ENCODE data around the gene SOAT1.
"Not testable (repeated sequence)": the region's sequence is repeated elsewhere in the genome, so short reads cannot be mapped to it uniquely, and the experiment has no call there.

Gene SOAT1

GRCh38 chr1:179365342-179366092 is 71.9 kb downstream of the SOAT1 start, which contains the start of gene AXDND1:
AXDND1 (plus strand) TSS chr1:179365971; CDS start chr1:179366510, 539 bp downstream.
- peak; percentile 92 for DNase-seq

DNA sequence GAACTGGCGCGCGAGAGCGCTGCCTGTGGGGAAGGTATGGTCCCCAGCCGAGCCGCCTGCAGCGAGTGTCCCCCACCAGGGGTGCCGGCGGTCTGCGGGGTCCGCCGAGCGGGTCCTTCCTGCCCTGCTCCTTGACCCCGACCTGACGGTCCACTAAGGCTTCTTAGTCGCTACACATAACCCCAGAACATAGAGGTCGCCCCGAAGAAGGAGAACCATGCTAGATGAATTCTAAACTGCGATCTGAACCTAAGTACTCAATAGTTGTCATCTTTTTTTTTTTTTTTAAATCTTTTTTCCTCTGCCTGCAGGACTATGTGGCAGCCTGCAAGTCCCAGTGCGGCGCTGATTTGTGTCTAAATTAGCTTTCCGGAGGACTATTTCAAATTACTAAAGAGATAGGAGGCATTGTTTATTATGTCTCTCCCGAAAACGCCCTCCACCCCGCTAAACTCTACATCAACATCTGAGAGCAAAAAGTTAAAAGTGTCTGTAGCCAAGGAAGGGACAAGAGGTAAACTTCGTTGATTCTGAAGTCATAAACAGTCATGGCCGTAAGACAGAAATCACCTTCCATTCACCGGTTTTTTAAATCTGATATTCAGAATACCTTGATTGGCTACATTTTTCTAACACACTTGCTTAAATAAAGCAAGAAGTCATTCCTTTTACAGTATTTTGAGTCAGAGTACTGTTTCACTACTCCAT is 72.7 kb downstream of the SOAT1 start:
- no peak for DNase-seq

DNA sequence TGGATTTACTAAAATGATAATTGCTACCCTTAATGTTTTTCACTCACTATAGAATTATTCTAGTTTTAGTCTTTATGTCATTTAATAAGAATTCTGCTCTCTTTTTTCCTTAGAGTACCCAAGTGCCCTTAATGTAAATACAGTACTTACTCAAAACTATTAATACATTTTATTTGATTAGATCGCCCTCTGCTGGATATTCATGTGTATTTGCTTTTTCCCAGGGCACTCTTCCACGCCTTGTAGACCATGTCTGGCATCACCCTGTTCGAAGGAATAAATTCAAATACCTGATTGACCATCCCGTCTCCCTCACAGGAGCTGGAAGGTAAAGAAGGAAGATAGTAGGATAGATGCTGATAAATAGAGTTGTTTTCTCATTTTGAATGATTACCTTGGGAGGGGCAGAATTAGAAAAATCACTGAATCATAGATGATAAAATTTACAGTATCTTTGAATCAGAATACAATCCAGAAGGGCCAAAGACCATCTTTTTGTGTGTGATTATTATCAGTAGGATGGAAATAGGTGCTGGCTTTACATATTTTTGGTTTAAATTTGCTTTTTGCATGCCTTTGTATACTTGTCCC is 76.2 kb downstream of the SOAT1 start:
- DNase-seq, result no peak

DNA sequence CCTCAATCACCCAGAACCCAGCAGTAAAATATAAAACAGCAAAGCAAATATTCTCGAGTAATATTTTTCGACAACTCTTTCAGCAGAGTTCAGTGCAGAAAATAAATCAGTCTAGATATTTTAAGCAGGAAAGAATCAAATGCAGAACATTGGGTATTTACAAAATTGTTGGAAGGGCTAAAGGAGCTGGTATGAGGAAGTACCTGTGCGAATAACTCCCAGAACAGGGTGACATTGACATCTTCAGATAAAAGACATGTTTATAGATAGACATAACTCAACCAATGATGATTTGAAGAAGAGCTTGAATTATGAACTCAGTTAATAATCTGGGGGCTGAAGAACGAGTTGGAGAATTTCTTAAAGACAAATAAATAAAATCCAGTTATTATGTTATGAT is 78.6 kb downstream of the SOAT1 start:
- no peak for DNase-seq

GRCh38 chr1:179376223-179376622 is 82.6 kb downstream of the SOAT1 start:
- DNase-seq, result no peak

DNA sequence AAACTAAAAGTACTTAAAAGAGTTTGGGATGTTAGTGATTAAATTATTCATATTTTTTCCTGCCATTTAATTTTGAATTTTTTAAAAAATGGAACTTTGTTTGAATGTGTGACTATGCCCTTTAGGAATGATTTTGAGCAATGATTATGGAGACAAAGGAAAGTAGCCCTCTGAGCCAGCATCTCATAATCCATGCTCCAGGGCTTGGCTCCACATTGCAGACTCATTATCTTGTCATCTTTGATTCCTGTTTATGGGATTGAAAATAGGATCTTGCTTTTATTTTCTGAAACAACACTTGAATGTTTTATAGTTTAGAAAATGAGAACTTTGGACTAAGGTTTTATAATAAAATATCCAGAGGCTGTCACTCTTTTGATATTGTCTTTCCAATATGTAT is 86.7 kb downstream of the SOAT1 start:
- DNase-seq, result no peak

DNA sequence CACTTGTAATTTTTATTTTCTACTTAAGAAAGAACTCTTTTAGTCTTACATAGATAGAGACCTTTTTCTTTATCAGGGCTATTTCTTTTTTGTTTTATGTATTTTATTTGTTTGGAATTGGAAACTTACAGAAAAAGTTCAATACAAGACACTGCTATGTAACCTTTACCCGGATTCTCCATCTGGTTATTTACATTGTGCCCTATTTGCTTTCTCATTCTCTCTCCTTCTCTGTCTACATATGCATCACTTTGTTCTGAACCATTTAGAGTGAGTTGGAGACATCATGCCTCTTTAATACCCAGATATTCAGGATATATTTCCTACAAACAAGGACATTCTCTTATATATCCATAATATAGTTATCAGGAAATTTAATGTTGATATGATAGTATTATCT is 90.4 kb downstream of the SOAT1 start:
- DNase-seq, result no peak

- DNase-seq, result no peak
Observed at GRCh38 chr1:179385510-179385909, 91.9 kb downstream of the SOAT1 start.

GRCh38 chr1:179393721-179394120 is 100.1 kb downstream of the SOAT1 start:
- no peak for DNase-seq

DNA sequence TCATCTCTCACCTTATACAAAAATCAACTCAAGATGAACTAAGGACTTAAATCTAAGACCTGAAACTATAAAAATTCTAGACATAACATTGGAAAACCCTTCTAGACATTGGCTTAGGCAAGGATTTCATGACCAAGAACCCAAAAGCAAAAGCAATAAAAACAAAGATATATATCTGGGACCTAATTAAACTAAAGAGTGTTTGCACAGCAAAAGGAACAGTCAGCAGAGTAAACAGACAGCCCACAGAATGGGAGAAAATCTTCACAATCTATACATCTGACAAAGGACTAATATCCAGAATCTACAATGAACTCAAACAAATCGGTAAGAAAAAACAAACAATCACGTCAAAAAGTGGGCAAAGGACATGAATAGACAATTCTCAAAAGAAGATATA is 105.8 kb downstream of the SOAT1 start:
- DNase-seq, result not testable (repeated sequence)

Measured in left hindlimb (tissue), 1 donor.